ENCODE measurements around the gene CDH9.

CDH9 gene

GRCh38 chr5:26894719-26895263 is 143.6 kb downstream of the CDH9 start:
- DNase-seq: no peak
- no peak overlapping the region for H4K8ac ChIP-seq (ENCODE audit: low read depth, low read length)

GRCh38 chr5:26893078-26893477 is 145.3 kb downstream of the CDH9 start:
- Histone ChIP-seq H3K79me1 (ENCODE audit: low read length) (no peaks in the 10 kb centered on the region), H2AK5ac (ENCODE audit: low read length) (no peak overlapping the region), H2BK15ac (replicated peaks; ENCODE audit: low read depth) (no peak overlapping the region), H3K9ac (ENCODE audit: low read length) (no peak overlapping the region), H2BK5ac (ENCODE audit: low read length) (no peak overlapping the region), H3K27me3 (ENCODE audit: insufficient read depth, low read length, poor library complexity) (no peaks in the 10 kb centered on the region), H3K18ac (ENCODE audit: low read length) (no peak overlapping the region), H2BK120ac (ENCODE audit: low read depth, low read length) (no peak overlapping the region), H3K4me2 (ENCODE audit: low read length) (no peak overlapping the region), H4K8ac (ENCODE audit: low read depth, low read length) (no peak overlapping the region), H3K4me1 (ENCODE audit: control insufficient read depth, low read depth, low read length) (no peaks in the 10 kb centered on the region), H3K23ac (ENCODE audit: low read length) (no peak overlapping the region), H3K27ac (ENCODE audit: low read depth, low read length) (no peak overlapping the region), H4K5ac (ENCODE audit: low read length) (no peak overlapping the region), H3K4me3 (ENCODE audit: low read length) (no peak overlapping the region), H3K4ac (ENCODE audit: low read depth, low read length) (no peak overlapping the region), H3K79me2 (ENCODE audit: control insufficient read depth, insufficient read depth, low read length) (no peaks in the 10 kb centered on the region), H3K36me3 (ENCODE audit: control insufficient read depth, insufficient read depth, low read length) (no peaks in the 10 kb centered on the region), H3K56ac (ENCODE audit: low read length) (no peak overlapping the region)
- DNase-seq: no peak

More at GRCh38 chr5:26894719-26895263, 143.6 kb downstream of the CDH9 start:
- Histone ChIP-seq H3K4me3 (ENCODE audit: low read length) (no peak overlapping the region), H3K23ac (ENCODE audit: low read length) (no peak overlapping the region), H3K4me2 (ENCODE audit: low read length) (no peak overlapping the region), H3K4ac (ENCODE audit: low read depth, low read length) (no peak overlapping the region), H3K27ac (ENCODE audit: low read depth, low read length) (no peak overlapping the region), H3K79me1 (ENCODE audit: low read length) (no peaks in the 10 kb centered on the region), H2AK5ac (ENCODE audit: low read length) (no peak overlapping the region), H3K18ac (ENCODE audit: low read length) (no peak overlapping the region), H4K5ac (ENCODE audit: low read length) (no peak overlapping the region), H3K79me2 (ENCODE audit: control insufficient read depth, insufficient read depth, low read length) (no peaks in the 10 kb centered on the region), H3K4me1 (ENCODE audit: control insufficient read depth, low read depth, low read length) (no peaks in the 10 kb centered on the region), H3K27me3 (ENCODE audit: insufficient read depth, low read length, poor library complexity) (no peaks in the 10 kb centered on the region), H2BK5ac (ENCODE audit: low read length) (no peak overlapping the region), H3K56ac (ENCODE audit: low read length) (no peak overlapping the region), H2BK15ac (replicated peaks; ENCODE audit: low read depth) (no peak overlapping the region), H3K36me3 (ENCODE audit: control insufficient read depth, insufficient read depth, low read length) (no peaks in the 10 kb centered on the region), H2BK120ac (ENCODE audit: low read depth, low read length) (no peak overlapping the region), H3K9ac (ENCODE audit: low read length) (no peak overlapping the region)

GRCh38 chr5:26889815-26890214 is 148.6 kb downstream of the CDH9 start:
- H3K4ac ChIP-seq (ENCODE audit: low read depth, low read length): no peak overlapping the region
- H3K79me2 ChIP-seq (ENCODE audit: control insufficient read depth, insufficient read depth, low read length): no peaks in the 10 kb centered on the region

GRCh38 chr5:26884481-26884880 is 153.9 kb downstream of the CDH9 start:
- no peaks in the 10 kb centered on the region for H3K79me2 ChIP-seq (ENCODE audit: control insufficient read depth, insufficient read depth, low read length)
- H3K27ac ChIP-seq (ENCODE audit: low read depth, low read length): no peak overlapping the region
- no peak overlapping the region for H3K4me2 ChIP-seq (ENCODE audit: low read length)
- no peak overlapping the region for H4K8ac ChIP-seq (ENCODE audit: low read depth, low read length)
- H2AK5ac ChIP-seq (ENCODE audit: low read length): no peak overlapping the region
- H3K23ac ChIP-seq (ENCODE audit: low read length): no peak overlapping the region
- no peak overlapping the region for H3K56ac ChIP-seq (ENCODE audit: low read length)
- no peak overlapping the region for H3K18ac ChIP-seq (ENCODE audit: low read length)
- no peak overlapping the region for H3K9ac ChIP-seq (ENCODE audit: low read length)
- no peaks in the 10 kb centered on the region for H3K4me1 ChIP-seq (ENCODE audit: control insufficient read depth, low read depth, low read length)
- H4K5ac ChIP-seq (ENCODE audit: low read length): no peak overlapping the region
- no peak overlapping the region for H2BK5ac ChIP-seq (ENCODE audit: low read length)
- H2BK15ac ChIP-seq (replicated peaks; ENCODE audit: low read depth): no peak overlapping the region
- H3K79me1 ChIP-seq (ENCODE audit: low read length): no peaks in the 10 kb centered on the region
- no CpG with 5 or more reads among the region's 2 CpGs for WGBS (ENCODE audit: extremely low coverage, insufficient coverage, low lambda C conversion rate)
- no peaks in the 10 kb centered on the region for H3K27me3 ChIP-seq (ENCODE audit: insufficient read depth, low read length, poor library complexity)
- H3K36me3 ChIP-seq (ENCODE audit: control insufficient read depth, insufficient read depth, low read length): no peaks in the 10 kb centered on the region
- no peak for DNase-seq
- H3K4ac ChIP-seq (ENCODE audit: low read depth, low read length): no peak overlapping the region
- H2BK120ac ChIP-seq (ENCODE audit: low read depth, low read length): no peak overlapping the region
- no peak overlapping the region for H3K4me3 ChIP-seq (ENCODE audit: low read length)

More at GRCh38 chr5:26889815-26890214, 148.6 kb downstream of the CDH9 start:
- Histone ChIP-seq H2BK120ac (ENCODE audit: low read depth, low read length) (no peak overlapping the region), H2BK5ac (ENCODE audit: low read length) (no peak overlapping the region), H2AK5ac (ENCODE audit: low read length) (no peak overlapping the region), H3K4me2 (ENCODE audit: low read length) (no peak overlapping the region), H4K8ac (ENCODE audit: low read depth, low read length) (no peak overlapping the region), H3K23ac (ENCODE audit: low read length) (no peak overlapping the region), H3K9ac (ENCODE audit: low read length) (no peak overlapping the region), H3K56ac (ENCODE audit: low read length) (no peak overlapping the region), H3K4me3 (ENCODE audit: low read length) (no peak overlapping the region), H3K27me3 (ENCODE audit: insufficient read depth, low read length, poor library complexity) (no peaks in the 10 kb centered on the region), H3K4me1 (ENCODE audit: control insufficient read depth, low read depth, low read length) (no peaks in the 10 kb centered on the region), H2BK15ac (replicated peaks; ENCODE audit: low read depth) (no peak overlapping the region), H4K5ac (ENCODE audit: low read length) (no peak overlapping the region), H3K18ac (ENCODE audit: low read length) (no peak overlapping the region), H3K79me1 (ENCODE audit: low read length) (no peaks in the 10 kb centered on the region), H3K27ac (ENCODE audit: low read depth, low read length) (no peak overlapping the region), H3K36me3 (ENCODE audit: control insufficient read depth, insufficient read depth, low read length) (no peaks in the 10 kb centered on the region)
- no CpG with 5 or more reads among the region's 3 CpGs for WGBS (ENCODE audit: extremely low coverage, insufficient coverage, low lambda C conversion rate)
- peak; percentile 21 for DNase-seq

- Histone ChIP-seq H3K18ac (ENCODE audit: low read length) (no peak overlapping the region), H3K9ac (ENCODE audit: low read length) (no peak overlapping the region), H3K4ac (ENCODE audit: low read depth, low read length) (no peak overlapping the region), H3K79me2 (ENCODE audit: control insufficient read depth, insufficient read depth, low read length) (no peaks in the 10 kb centered on the region), H3K27me3 (ENCODE audit: insufficient read depth, low read length, poor library complexity) (no peaks in the 10 kb centered on the region), H2BK120ac (ENCODE audit: low read depth, low read length) (no peak overlapping the region), H4K8ac (ENCODE audit: low read depth, low read length) (no peak overlapping the region), H2BK5ac (ENCODE audit: low read length) (no peak overlapping the region), H3K79me1 (ENCODE audit: low read length) (no peaks in the 10 kb centered on the region), H3K56ac (ENCODE audit: low read length) (no peak overlapping the region), H2BK15ac (replicated peaks; ENCODE audit: low read depth) (no peak overlapping the region), H3K27ac (ENCODE audit: low read depth, low read length) (no peak overlapping the region), H3K36me3 (ENCODE audit: control insufficient read depth, insufficient read depth, low read length) (no peaks in the 10 kb centered on the region), H4K5ac (ENCODE audit: low read length) (no peak overlapping the region), H2AK5ac (ENCODE audit: low read length) (no peak overlapping the region), H3K4me3 (ENCODE audit: low read length) (no peak overlapping the region), H3K4me2 (ENCODE audit: low read length) (no peak overlapping the region), H3K23ac (ENCODE audit: low read length) (no peak overlapping the region), H3K4me1 (ENCODE audit: control insufficient read depth, low read depth, low read length) (no peaks in the 10 kb centered on the region)
- WGBS (ENCODE audit: extremely low coverage, insufficient coverage, low lambda C conversion rate): no CpG with 5 or more reads among the region's 5 CpGs
- no peak for DNase-seq
These were observed 155.0 kb downstream of the CDH9 start for GRCh38 chr5:26883375-26883774.

- no peak overlapping the region for H3K4me3 ChIP-seq (ENCODE audit: low read length)
- H3K56ac ChIP-seq (ENCODE audit: low read length): no peak overlapping the region
- no CpG with 5 or more reads among the region's 2 CpGs for WGBS (ENCODE audit: extremely low coverage, insufficient coverage, low lambda C conversion rate)
- H2BK15ac ChIP-seq (replicated peaks; ENCODE audit: low read depth): no peak overlapping the region
- no peak overlapping the region for H3K9ac ChIP-seq (ENCODE audit: low read length)
- no peak overlapping the region for H3K27ac ChIP-seq (ENCODE audit: low read depth, low read length)
- H3K36me3 ChIP-seq (ENCODE audit: control insufficient read depth, insufficient read depth, low read length): no peaks in the 10 kb centered on the region
- H4K5ac ChIP-seq (ENCODE audit: low read length): no peak overlapping the region
- no peak overlapping the region for H3K23ac ChIP-seq (ENCODE audit: low read length)
- H2AK5ac ChIP-seq (ENCODE audit: low read length): no peak overlapping the region
- H3K79me2 ChIP-seq (ENCODE audit: control insufficient read depth, insufficient read depth, low read length): no peaks in the 10 kb centered on the region
- no peak overlapping the region for H2BK5ac ChIP-seq (ENCODE audit: low read length)
- H3K4me1 ChIP-seq (ENCODE audit: control insufficient read depth, low read depth, low read length): no peaks in the 10 kb centered on the region
- no peak for DNase-seq
- no peak overlapping the region for H4K8ac ChIP-seq (ENCODE audit: low read depth, low read length)
- no peak overlapping the region for H3K4me2 ChIP-seq (ENCODE audit: low read length)
- H3K79me1 ChIP-seq (ENCODE audit: low read length): no peaks in the 10 kb centered on the region
- no peak overlapping the region for H3K4ac ChIP-seq (ENCODE audit: low read depth, low read length)
- no peaks in the 10 kb centered on the region for H3K27me3 ChIP-seq (ENCODE audit: insufficient read depth, low read length, poor library complexity)
- H3K18ac ChIP-seq (ENCODE audit: low read length): no peak overlapping the region
- H2BK120ac ChIP-seq (ENCODE audit: low read depth, low read length): no peak overlapping the region
These were observed 156.5 kb downstream of the CDH9 start for GRCh38 chr5:26881901-26882300.
